WTC11 (cell line): ENCODE measurements around the gene GUCY2D. TPM values are rescaled to one million over a fixed set of nuclear protein-coding genes. Genes with fewer than 3 reads are reported as not detected.
"Not testable (repeated sequence)": the region's sequence is repeated elsewhere in the genome, so short reads cannot be mapped to it uniquely, and the experiment has no call there.

Experiments
- ATAC-seq: fragments of 200-7000 bp; cut with Tn5 transposase; 2 replicates; pipeline ENCODE4 v1.10.0; 2021; ENCODE audit warnings: mild to moderate bottlenecking, moderate library complexity
- Bru-seq: library from RNA; stranded (reverse); fragments of 400-500 nt; gene quantifications from one replicate; lab custom pipeline; 2021; lab: Mats Ljungman, UMichigan
- CTCF ChIA-PET: fragments of 300-600 bp; sonication (Branson Sonifier 250); formaldehyde crosslinking; loops from one replicate; lab custom pipeline; 2021; ENCODE audit warnings: antibody characterized with exemption; lab: Charles Lee
- POLR2A ChIA-PET: fragments of 350-600 bp; sonication (Branson Sonifier 250); formaldehyde crosslinking; loops from one replicate; lab custom pipeline; 2021; ENCODE audit warnings: antibody characterized with exemption; lab: Charles Lee
- DNase-seq: peaks from one replicate; pipeline ENCODE4 v3.0.0; 2021; ENCODE audit warnings: low spot score
- H3K27ac Mint-ChIP-seq: 2 replicates; pipeline ENCODE4 v1.8.0; 2021; ENCODE audit warnings: mixed read lengths
- H3K27me3 Mint-ChIP-seq: 2 replicates; pipeline ENCODE4 v1.8.0; 2021; ENCODE audit warnings: low read depth, mild to moderate bottlenecking, moderate library complexity, mixed read lengths
- H3K36me3 Mint-ChIP-seq: 2 replicates; pipeline ENCODE4 v1.8.0; 2021; ENCODE audit warnings: mixed read lengths
- H3K4me1 Mint-ChIP-seq: 2 replicates; pipeline ENCODE4 v1.8.0; 2022; ENCODE audit warnings: mixed read lengths
- H3K4me3 Mint-ChIP-seq: 2 replicates; pipeline ENCODE4 v1.8.0; 2021; ENCODE audit warnings: mild to moderate bottlenecking, moderate library complexity, mixed read lengths
- H3K9me3 Mint-ChIP-seq: 2 replicates; pipeline ENCODE4 v1.8.0; 2021; ENCODE audit warnings: mixed read lengths
- ATF2 ChIP-seq: sonication (generic); formaldehyde crosslinking; IDR thresholded peaks from 2 replicates; pipeline ENCODE4 v1.8.1; 2022; ENCODE audit warnings: low read depth, missing genetic modification reagents, borderline replicate concordance
- ELF4 ChIP-seq: sonication (generic); formaldehyde crosslinking; IDR thresholded peaks from 2 replicates; pipeline ENCODE4 v1.8.1; 2022; ENCODE audit warnings: low read depth, mild to moderate bottlenecking, moderate library complexity, missing genetic modification reagents
- HMGA2 ChIP-seq: fragments of 250-450 bp; sonication (Bioruptor Pico); IDR thresholded peaks from 2 replicates; pipeline ENCODE4 v1.4.0; 2021; ENCODE audit warnings: mild to moderate bottlenecking, moderate library complexity
- NFYB ChIP-seq: sonication (generic); formaldehyde crosslinking; conservative IDR thresholded peaks from 2 replicates; pipeline ENCODE4 v1.8.0; 2022; ENCODE audit warnings: low read depth, missing genetic modification reagents
- PRDM15 ChIP-seq: sonication (generic); formaldehyde crosslinking; IDR thresholded peaks from 2 replicates; pipeline ENCODE4 v1.8.0; 2022; ENCODE audit warnings: missing genetic modification reagents
- PREB ChIP-seq: sonication (generic); formaldehyde crosslinking; IDR thresholded peaks from 2 replicates; pipeline ENCODE4 v1.8.1; 2022; ENCODE audit warnings: mild to moderate bottlenecking, missing genetic modification reagents, moderate library complexity, borderline replicate concordance
- PRRX2 ChIP-seq: fragments of 250-450 bp; sonication (Bioruptor Pico); IDR thresholded peaks from 2 replicates; pipeline ENCODE4 v1.8.0; 2021; ENCODE audit warnings: mild to moderate bottlenecking
- RELA ChIP-seq: sonication (generic); formaldehyde crosslinking; IDR thresholded peaks from 2 replicates; pipeline ENCODE4 v1.8.1; 2022; ENCODE audit warnings: missing genetic modification reagents, mild to moderate bottlenecking, borderline replicate concordance
- TEAD4 ChIP-seq: sonication (generic); formaldehyde crosslinking; IDR thresholded peaks from 2 replicates; pipeline ENCODE4 v1.8.0; 2022; ENCODE audit warnings: mild to moderate bottlenecking, missing genetic modification reagents
- TP53 ChIP-seq: sonication (generic); formaldehyde crosslinking; IDR thresholded peaks from 2 replicates; pipeline ENCODE4 v1.8.1; 2023; ENCODE audit warnings: mild to moderate bottlenecking, missing genetic modification reagents
- USF2 ChIP-seq: sonication (generic); formaldehyde crosslinking; IDR thresholded peaks from 2 replicates; pipeline ENCODE4 v1.8.1; 2023; ENCODE audit warnings: mild to moderate bottlenecking, missing genetic modification reagents, moderate library complexity
- ZBTB43 ChIP-seq: sonication (generic); formaldehyde crosslinking; IDR thresholded peaks from 2 replicates; pipeline ENCODE4 v1.8.1; 2023; ENCODE audit warnings: mild to moderate bottlenecking, missing genetic modification reagents
- ZNF232 ChIP-seq: sonication (generic); formaldehyde crosslinking; IDR thresholded peaks from 2 replicates; pipeline ENCODE4 v1.8.0; 2022; ENCODE audit warnings: mild to moderate bottlenecking, missing genetic modification reagents
- ZNF416 ChIP-seq: fragments of 250-450 bp; sonication (Bioruptor Pico); IDR thresholded peaks from 2 replicates; pipeline ENCODE4 v1.9.0; 2021; ENCODE audit warnings: mild to moderate bottlenecking, inconsistent platforms
- long read RNA-seq, 3 experiments: library from RNA in 1 of 3; library from capped mRNA in 1 of 3; library from polyadenylated mRNA in 1 of 3; unstranded in 2 of 3; stranded (forward) in 1 of 3; transcript quantifications; one replicate each; pipeline ENCODE4 v2.0.0, GENCODE V29; 2021
- total RNA-seq: library from RNA; stranded (reverse); gene quantifications from 3 replicates; pipeline ENCODE4 v1.2.3, GENCODE V29; 2021

Gene GUCY2D
- total RNA-seq (0.87 to 1.9 TPM (median 1.1 TPM) in 3 replicates), Bru-seq, nascent RNA (percentile 27 among the genes with signal in this experiment)
- long read RNA-seq, experiment 1, partial matches to known transcripts = 1 of 3 reads
- long read RNA-seq, experiment 1, other reads (novel, unspliced or antisense) = 2 of 3 reads
- long read RNA-seq, experiment 2, partial matches to known transcripts = 0 of 1 reads
- long read RNA-seq, experiment 2, other reads (novel, unspliced or antisense) = 1 of 1 reads
- long read RNA-seq, experiment 3, partial matches to known transcripts = 0 of 2 reads
- long read RNA-seq, experiment 3, other reads (novel, unspliced or antisense) = 2 of 2 reads

GRCh38 chr17:8001976-8002720 lies at the start of gene GUCY2D:
Gene GUCY2D (plus strand): TSS chr17:8002615. CDS start chr17:8003048, 433 bp downstream.
- Mint-ChIP-seq H3K27ac (no peak within 1 kb of the TSS), H3K4me1 (peaks cover 14% of the 10 kb centered on the region), H3K9me3 (0 out of 2 replicates have a peak, but pooled peaks cover 4% of the 10 kb centered on the region), H3K4me3 (peak within 1 kb of the TSS; percentile 56), H3K36me3 (no peaks in the 10 kb centered on the region), H3K27me3 (peaks cover 66% of the 10 kb centered on the region)
- ChIA-PET POLR2A (no interaction called here), CTCF (interaction anchor here (0.7 to 2.3 kb wide), 8 partner anchors 12 to 259 kb away, joined by 3 to 16 read pairs (median 4); partner anchors contain the start of gene ALOX15B)
- DNase-seq (no peak), ATAC-seq (no peak)
- TF ChIP-seq TP53 (CRISPR knock-in tag) (no peak), ZNF416 (CRISPR knock-in tag) (no peak), PRRX2 (CRISPR knock-in tag) (no peak)

GRCh38 chr17:7953266-7953665 lies 49.1 kb upstream of the GUCY2D start:
- H3K36me3 Mint-ChIP-seq = peaks cover 17% of the 10 kb centered on the region
- H3K27ac Mint-ChIP-seq, H3K4me1 Mint-ChIP-seq, CTCF ChIA-PET, ATAC-seq, DNase-seq, H3K4me3 Mint-ChIP-seq, H3K9me3 Mint-ChIP-seq, H3K27me3 Mint-ChIP-seq, POLR2A ChIA-PET: not testable (repeated sequence)

GRCh38 chr17:7955414-7956227 lies 46.8 kb upstream of the GUCY2D start:
- no peak for DNase-seq
- POLR2A ChIA-PET = interaction anchor here (0.6 kb wide), 1 partner anchor 297 kb away, joined by 3 read pairs; no protein-coding TSS in a partner anchor
- Mint-ChIP-seq H3K9me3 (peaks cover 9% of the 10 kb centered on the region), H3K4me1 (peaks cover 3% of the 10 kb centered on the region), H3K27ac (peak overlapping the region; percentile 44; the same call in 1 of the 2 replicates), H3K4me3 (no peak overlapping the region), H3K27me3 (peaks cover 3% of the 10 kb centered on the region; the same call in 1 of the 2 replicates), H3K36me3 (no peaks in the 10 kb centered on the region)
- no peak for ATAC-seq
- no peak for TF ChIP-seq TEAD4 (CRISPR knock-in tag)
- no peak for TF ChIP-seq USF2 (CRISPR knock-in tag)
- no peak for TF ChIP-seq NFYB
- TF ChIP-seq PREB = no peak
- no peak for TF ChIP-seq ZNF232 (CRISPR knock-in tag)
- TF ChIP-seq HMGA2 (CRISPR knock-in tag) = no peak
- CTCF ChIA-PET = interaction anchor here (0.7 to 1.4 kb wide), 5 partner anchors 12 to 34 kb away, joined by 4 to 7 read pairs (median 4); no protein-coding TSS in a partner anchor

- Mint-ChIP-seq H3K36me3 (no peaks in the 10 kb centered on the region), H3K27ac (no peak overlapping the region), H3K27me3 (peaks cover 5% of the 10 kb centered on the region; the same call in 1 of the 2 replicates), H3K9me3 (peaks cover 9% of the 10 kb centered on the region), H3K4me3 (no peak overlapping the region), H3K4me1 (peaks cover 11% of the 10 kb centered on the region)
- ChIA-PET CTCF (interaction anchor here (0.7 to 1.4 kb wide), 5 partner anchors 13 to 34 kb away, joined by 4 to 7 read pairs (median 4); no protein-coding TSS in a partner anchor), POLR2A (interaction anchor here (0.6 kb wide), 1 partner anchor 298 kb away, joined by 3 read pairs; no protein-coding TSS in a partner anchor)
- no peak for DNase-seq
- no peak for ATAC-seq
- no peak for TF ChIP-seq ZBTB43
- TF ChIP-seq PRDM15 (CRISPR knock-in tag) = no peak
- TF ChIP-seq RELA (CRISPR knock-in tag) = no peak
- TF ChIP-seq ATF2 = no peak
- TF ChIP-seq ELF4 = no peak
- no peak for TF ChIP-seq ZNF416 (CRISPR knock-in tag)
These were observed 46.0 kb upstream of the GUCY2D start for GRCh38 chr17:7956228-7956965.
